Cardiac atrium fibroblast (primary cell): Measurements from ENCODE around the gene ERI3. TPM values are rescaled to one million over a fixed set of nuclear protein-coding genes. Genes with fewer than 3 reads are reported as not detected.

ENCODE experiments used
- total RNA-seq: library from RNA; depleted of rRNA; stranded (reverse); fragments of >200 nt; gene quantifications from 2 replicates; pipeline ENCODE4 v1.2.3, GENCODE V29; 2015

ERI3 gene, protein sequence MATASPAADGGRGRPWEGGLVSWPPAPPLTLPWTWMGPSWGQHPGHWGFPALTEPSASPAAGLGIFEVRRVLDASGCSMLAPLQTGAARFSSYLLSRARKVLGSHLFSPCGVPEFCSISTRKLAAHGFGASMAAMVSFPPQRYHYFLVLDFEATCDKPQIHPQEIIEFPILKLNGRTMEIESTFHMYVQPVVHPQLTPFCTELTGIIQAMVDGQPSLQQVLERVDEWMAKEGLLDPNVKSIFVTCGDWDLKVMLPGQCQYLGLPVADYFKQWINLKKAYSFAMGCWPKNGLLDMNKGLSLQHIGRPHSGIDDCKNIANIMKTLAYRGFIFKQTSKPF
- total RNA-seq, result 45.2 and 63.9 TPM in 2 replicates

DNA sequence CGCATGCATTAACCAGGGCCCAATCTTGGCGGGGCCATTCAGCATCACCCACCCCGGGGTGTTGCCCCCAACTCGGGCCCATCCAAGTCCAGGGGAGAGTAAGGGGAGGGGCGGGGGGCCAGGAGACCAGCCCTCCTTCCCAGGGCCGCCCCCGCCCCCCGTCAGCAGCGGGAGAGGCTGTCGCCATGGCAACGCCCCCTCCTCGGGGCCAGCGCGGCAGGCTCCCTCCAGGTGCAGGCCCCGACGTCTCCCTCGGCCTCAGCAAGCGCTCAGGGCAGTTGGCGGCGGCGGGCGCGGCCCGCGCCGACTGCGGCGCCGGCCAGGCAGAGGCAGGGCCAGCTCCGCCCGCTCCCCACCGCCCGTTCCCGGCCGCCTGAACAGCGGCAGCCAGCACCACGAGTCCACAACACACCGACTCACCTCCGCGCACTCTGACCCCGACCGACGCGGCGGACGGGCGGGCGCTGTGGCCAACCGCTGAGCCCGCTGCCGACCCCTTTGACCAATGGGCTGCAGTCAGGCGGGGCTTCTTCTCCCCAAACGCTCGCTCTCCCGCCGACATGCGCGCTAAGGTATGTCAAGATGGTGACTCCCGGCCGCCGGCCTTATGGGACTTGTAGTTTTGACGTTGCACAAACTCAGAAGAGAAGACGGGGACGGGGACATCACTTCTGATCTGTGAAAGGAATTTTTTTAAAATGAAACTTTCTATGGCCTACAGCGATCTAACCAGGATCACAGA is at the start of gene ERI3:
Gene ERI3 (minus strand): TSS at position 418 of the 742 bp plus-strand sequence. CDS start 231 bp downstream, at position 187.

DNA sequence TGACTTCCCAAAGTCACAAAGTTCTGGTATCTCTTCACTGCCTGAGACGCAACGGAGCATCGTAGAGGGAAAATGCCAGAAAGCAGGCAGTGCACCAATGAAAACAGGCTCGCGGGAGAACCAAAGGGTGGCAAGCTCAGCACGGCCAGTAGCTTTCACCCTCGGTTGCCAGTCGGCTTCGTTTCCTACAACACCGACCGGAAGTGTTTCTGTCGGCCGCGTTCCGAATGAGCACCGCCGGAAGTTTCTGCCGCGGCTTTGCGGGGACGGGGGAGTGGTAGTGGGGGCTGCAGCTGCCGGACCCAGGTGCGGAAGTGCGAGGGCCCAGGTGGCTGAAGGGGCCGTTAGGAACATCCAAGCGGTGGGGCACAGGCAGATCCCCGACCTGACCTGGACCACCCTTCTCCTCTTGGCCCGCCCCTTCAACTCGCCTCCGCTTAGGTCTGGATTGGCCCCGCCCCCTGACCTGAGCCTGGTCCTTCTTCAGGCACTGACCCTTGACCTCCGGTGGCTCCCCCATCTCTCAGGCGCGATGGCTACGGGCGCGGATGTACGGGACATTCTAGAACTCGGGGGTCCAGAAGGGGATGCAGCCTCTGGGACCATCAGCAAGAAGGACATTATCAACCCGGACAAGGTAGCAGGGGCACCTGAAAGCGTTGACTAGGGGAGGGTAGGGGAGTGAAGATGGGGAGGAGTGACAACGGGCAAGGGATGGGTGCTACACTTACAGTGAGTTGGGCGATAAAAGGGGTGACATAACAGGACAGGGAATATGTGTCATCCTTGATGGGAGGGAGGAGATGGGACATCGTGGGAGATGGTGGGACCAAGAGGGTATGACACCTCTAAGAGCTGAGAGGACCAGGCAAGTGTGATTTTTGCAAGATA is 141.6 kb downstream of the ERI3 start, which contains the start of gene DMAP1:
Gene DMAP1 (plus strand): TSS at position 250 of the 891 bp plus-strand sequence. CDS start 283 bp downstream, at position 533.

Other genes with a start within 250 kb of the ERI3 start
- gene KLF17, start 236.4 kb downstream of the ERI3 start, total RNA-seq, result under 0.01 and 0.16 TPM in 2 replicates
- gene KLF18, start 213.6 kb downstream of the ERI3 start, total RNA-seq, result not detected in 2 replicates
- gene DMAP1, start 141.8 kb downstream of the ERI3 start, total RNA-seq, result 19.1 and 36.3 TPM in 2 replicates
- gene RNF220, start 50.0 kb upstream of the ERI3 start, total RNA-seq, result 41.3 and 63.3 TPM in 2 replicates